DND-41 (cell line): ENCODE results near the gene ADAMTS9.
A peak's percentile ranks its signal among the peaks of the same experiment; 100 is the strongest.

Experiments
- ATAC-seq: fragments of 200-7000 bp; cut with Tn5 transposase; 3 replicates; pipeline ENCODE4 v1.9.1; 2021; ENCODE audit warnings: low read depth; ENCODE audit not compliant: insufficient read depth
- DNase-seq: peaks from one replicate; pipeline ENCODE4 v3.0.0-alpha.2; 2020
- H2AFZ ChIP-seq: 2 replicates; pipeline ENCODE4 v1.6.0; 2012; ENCODE audit warnings: low read depth, low read length
- H3K27ac ChIP-seq: 2 replicates; pipeline ENCODE4 v1.5.1; 2012; ENCODE audit warnings: low read length, inconsistent platforms
- H3K27me3 ChIP-seq: fragments of 200-600 bp; sonication (generic); 2 replicates; pipeline ENCODE4 v1.6.0; 2012; ENCODE audit warnings: low read length, mild to moderate bottlenecking, inconsistent platforms; ENCODE audit not compliant: insufficient read depth, poor library complexity
- H3K36me3 ChIP-seq: 2 replicates; pipeline ENCODE4 v1.5.1; 2012; ENCODE audit warnings: low read length, inconsistent platforms; ENCODE audit not compliant: insufficient read depth
- H3K4me1 ChIP-seq: 2 replicates; pipeline ENCODE4 v1.5.1; 2012; ENCODE audit warnings: mild to moderate bottlenecking, low read length; ENCODE audit not compliant: insufficient read depth
- H3K4me2 ChIP-seq: 2 replicates; pipeline ENCODE4 v1.6.0; 2012; ENCODE audit warnings: mild to moderate bottlenecking, moderate library complexity, low read length, inconsistent platforms; ENCODE audit not compliant: insufficient read depth
- H3K4me3 ChIP-seq, 2 experiments: fragments of 200-600 bp in 1 of 2; shearing (Covaris generic) in 1 of 2; 2 replicates each; pipeline ENCODE4 v1.5.1; 2012 to 2016; ENCODE audit warnings: inconsistent platforms in 2 of 2, low read length in 2 of 2, mild to moderate bottlenecking in 2 of 2, low read depth in 1 of 2, moderate library complexity in 1 of 2
- H3K79me2 ChIP-seq: 2 replicates; pipeline ENCODE4 v1.6.0; 2012; ENCODE audit warnings: low read length, inconsistent platforms; ENCODE audit not compliant: insufficient read depth
- H3K9ac ChIP-seq: 2 replicates; pipeline ENCODE4 v1.6.0; 2012; ENCODE audit warnings: low read depth, mild to moderate bottlenecking, inconsistent platforms, low read length, moderate library complexity
- H3K9me3 ChIP-seq: 2 replicates; pipeline ENCODE4 v1.5.1; 2012; ENCODE audit warnings: low read length, moderate library complexity, mild to moderate bottlenecking, inconsistent platforms; ENCODE audit not compliant: insufficient read depth, severe bottlenecking
- H4K20me1 ChIP-seq: 2 replicates; pipeline ENCODE4 v1.6.0; 2012; ENCODE audit warnings: low read length; ENCODE audit not compliant: insufficient read depth
- EZH2 ChIP-seq: IDR thresholded peaks from 3 replicates; pipeline ENCODE4 v1.6.1; 2012; ENCODE audit warnings: borderline replicate concordance, low read depth, mild to moderate bottlenecking, moderate library complexity, low read length, inconsistent platforms; ENCODE audit not compliant: severe bottlenecking
- TF ChIP-seq, protein P1 (sequence below): IDR thresholded peaks from 2 replicates; pipeline ENCODE4 v1.5.1; 2012; ENCODE audit warnings: borderline replicate concordance, low read length, moderate library complexity, mild to moderate bottlenecking; ENCODE audit not compliant: poor library complexity, severe bottlenecking; ENCODE audit errors: extremely low read depth

ADAMTS9 gene

DNA sequence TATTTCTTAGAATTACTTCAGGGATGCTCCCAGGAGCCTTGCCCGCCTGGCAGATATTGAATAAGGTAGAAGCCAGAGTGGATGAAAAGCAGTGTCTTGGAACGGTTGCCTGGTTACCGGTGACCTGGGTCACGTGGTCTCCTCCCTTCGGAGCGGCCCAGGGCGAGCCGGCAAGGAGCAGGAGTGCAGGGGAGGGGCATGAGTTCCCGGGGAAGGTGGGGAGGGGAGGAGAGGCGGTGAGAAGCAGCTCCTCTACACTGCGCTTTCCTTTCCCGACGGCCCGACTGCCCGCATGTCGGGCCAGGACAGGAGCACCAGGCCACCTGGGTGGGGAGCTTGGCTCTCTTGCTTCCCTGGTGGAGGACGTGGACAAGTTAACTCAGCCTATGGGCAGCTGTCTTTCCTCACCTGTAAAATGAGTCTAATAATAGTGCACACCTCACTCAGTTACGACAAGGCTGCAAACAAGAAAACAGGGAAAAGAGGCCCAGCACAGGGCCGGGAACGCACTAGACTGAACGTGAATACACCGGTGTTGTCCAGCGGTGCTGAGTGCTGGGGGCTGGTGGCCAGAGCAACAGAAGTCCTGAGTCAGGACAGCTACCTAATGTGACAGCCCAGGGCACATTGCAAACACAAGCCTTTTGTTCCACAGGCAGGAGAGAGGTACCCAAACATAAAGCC, 198.3 kb downstream of the ADAMTS9 start:
- Histone ChIP-seq H3K4me3 (no peak overlapping the region), H3K27ac (no peak overlapping the region), H3K4me2 (no peak overlapping the region), H3K79me2 (no peaks in the 10 kb centered on the region), H3K9me3 (no peaks in the 10 kb centered on the region), H3K36me3 (no peaks in the 10 kb centered on the region), H3K9ac (no peak overlapping the region), H4K20me1 (no peaks in the 10 kb centered on the region), H3K4me1 (no peaks in the 10 kb centered on the region), H2AFZ (no peak overlapping the region), H3K27me3 (no peaks in the 10 kb centered on the region)
- no peak for TF ChIP-seq EZH2
- TF ChIP-seq, protein P1, sequence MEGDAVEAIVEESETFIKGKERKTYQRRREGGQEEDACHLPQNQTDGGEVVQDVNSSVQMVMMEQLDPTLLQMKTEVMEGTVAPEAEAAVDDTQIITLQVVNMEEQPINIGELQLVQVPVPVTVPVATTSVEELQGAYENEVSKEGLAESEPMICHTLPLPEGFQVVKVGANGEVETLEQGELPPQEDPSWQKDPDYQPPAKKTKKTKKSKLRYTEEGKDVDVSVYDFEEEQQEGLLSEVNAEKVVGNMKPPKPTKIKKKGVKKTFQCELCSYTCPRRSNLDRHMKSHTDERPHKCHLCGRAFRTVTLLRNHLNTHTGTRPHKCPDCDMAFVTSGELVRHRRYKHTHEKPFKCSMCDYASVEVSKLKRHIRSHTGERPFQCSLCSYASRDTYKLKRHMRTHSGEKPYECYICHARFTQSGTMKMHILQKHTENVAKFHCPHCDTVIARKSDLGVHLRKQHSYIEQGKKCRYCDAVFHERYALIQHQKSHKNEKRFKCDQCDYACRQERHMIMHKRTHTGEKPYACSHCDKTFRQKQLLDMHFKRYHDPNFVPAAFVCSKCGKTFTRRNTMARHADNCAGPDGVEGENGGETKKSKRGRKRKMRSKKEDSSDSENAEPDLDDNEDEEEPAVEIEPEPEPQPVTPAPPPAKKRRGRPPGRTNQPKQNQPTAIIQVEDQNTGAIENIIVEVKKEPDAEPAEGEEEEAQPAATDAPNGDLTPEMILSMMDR, result no peak
- ATAC-seq, result no peak
- DNase-seq, result no peak

GRCh38 chr3:64488939-64489338, 198.9 kb downstream of the ADAMTS9 start:
- no peak for DNase-seq

GRCh38 chr3:64484289-64484992, 203.4 kb downstream of the ADAMTS9 start:
- H3K79me2 ChIP-seq, result no peaks in the 10 kb centered on the region
- H2AFZ ChIP-seq, result peak overlapping the region; percentile 2; the same call in 1 of the 2 replicates
- H4K20me1 ChIP-seq, result no peaks in the 10 kb centered on the region
- peak; percentile 66 for DNase-seq
- H3K4me2 ChIP-seq, result no peak overlapping the region
- no peak overlapping the region for H3K4me3 ChIP-seq
- ATAC-seq, result peak; percentile 97
- TF ChIP-seq, protein P1, result peak; percentile 83
- TF ChIP-seq EZH2, result no peak
- no peaks in the 10 kb centered on the region for H3K27me3 ChIP-seq
- no peaks in the 10 kb centered on the region for H3K9me3 ChIP-seq
- H3K4me1 ChIP-seq, result no peaks in the 10 kb centered on the region
- H3K27ac ChIP-seq, result no peak overlapping the region
- H3K36me3 ChIP-seq, result no peaks in the 10 kb centered on the region
- H3K9ac ChIP-seq, result no peak overlapping the region

More at GRCh38 chr3:64488939-64489338, 198.9 kb downstream of the ADAMTS9 start:
- TF ChIP-seq, protein P1, result no peak
- no peak for TF ChIP-seq EZH2
- ATAC-seq, result no peak
- Histone ChIP-seq H4K20me1 (no peaks in the 10 kb centered on the region), H3K4me2 (no peak overlapping the region), H3K9ac (no peak overlapping the region), H3K36me3 (no peaks in the 10 kb centered on the region), H2AFZ (no peak overlapping the region), H3K27ac (no peak overlapping the region), H3K4me1 (no peaks in the 10 kb centered on the region), H3K9me3 (no peaks in the 10 kb centered on the region), H3K79me2 (no peaks in the 10 kb centered on the region), H3K27me3 (no peaks in the 10 kb centered on the region), H3K4me3 (no peak overlapping the region)
